ENCODE results near the gene BPNT1. TPM values are rescaled to one million over a fixed set of nuclear protein-coding genes. Genes with fewer than 3 reads are reported as not detected.
"Not testable (repeated sequence)": the region's sequence is repeated elsewhere in the genome, so short reads cannot be mapped to it uniquely, and the experiment has no call there.

BPNT1 gene
- total and polyA plus RNA-seq, 2 donors, result 23.8 to 24.4 TPM

- Histone ChIP-seq H3K4me3 (ENCODE audit: low read length in 2 of 2) (no peak overlapping the region), H3K27ac (ENCODE audit: low read depth in 1 of 2, low read length in 1 of 2) (no peak overlapping the region), H3K27me3 (ENCODE audit: control insufficient read depth in 2 of 2, insufficient read depth in 1 of 2, low read length in 1 of 2) (no peaks in the 10 kb centered on the region), H3K9me3 (ENCODE audit: control insufficient read depth in 2 of 2, insufficient read depth in 1 of 2, low read length in 1 of 2) (no peaks in the 10 kb centered on the region), H3K4me1 (ENCODE audit: control insufficient read depth in 2 of 2, insufficient read depth in 2 of 2, low read length in 2 of 2) (no peaks in the 10 kb centered on the region), H3K36me3 (ENCODE audit: control insufficient read depth in 2 of 2, insufficient read depth in 2 of 2, low read length in 1 of 2) (peaks cover 0 to 3% of the 10 kb centered on the region in 2 donors)
- no peak for DNase-seq (ENCODE audit: low read depth in 6 of 9, low spot score in 9 of 9)
These were observed 33.5 kb upstream of the BPNT1 start for GRCh38 chr1:220123066-220123465.

- Histone ChIP-seq H3K4me1 (ENCODE audit: control insufficient read depth in 2 of 2, insufficient read depth in 2 of 2, low read length in 2 of 2) (no peaks in the 10 kb centered on the region), H3K27ac (ENCODE audit: low read depth in 1 of 2, low read length in 1 of 2) (no peak overlapping the region), H3K9me3 (ENCODE audit: control insufficient read depth in 2 of 2, insufficient read depth in 1 of 2, low read length in 1 of 2) (no peaks in the 10 kb centered on the region), H3K27me3 (ENCODE audit: control insufficient read depth in 2 of 2, insufficient read depth in 1 of 2, low read length in 1 of 2) (no peaks in the 10 kb centered on the region), H3K4me3 (ENCODE audit: low read length in 2 of 2) (no peak overlapping the region), H3K36me3 (ENCODE audit: control insufficient read depth in 2 of 2, insufficient read depth in 2 of 2, low read length in 1 of 2) (peaks cover 0 to 7% of the 10 kb centered on the region in 2 donors)
- no peak for DNase-seq (ENCODE audit: low read depth in 6 of 9, low spot score in 9 of 9)
- 98% methylated on average over 8 of the region's 8 CpGs for WGBS
These were observed 32.4 kb upstream of the BPNT1 start for GRCh38 chr1:220121791-220122530.

GRCh38 chr1:220119043-220119512 lies 29.5 kb upstream of the BPNT1 start:
- Histone ChIP-seq H3K27me3 (ENCODE audit: control insufficient read depth in 2 of 2, insufficient read depth in 1 of 2, low read length in 1 of 2) (no peaks in the 10 kb centered on the region), H3K4me1 (ENCODE audit: control insufficient read depth in 2 of 2, insufficient read depth in 2 of 2, low read length in 2 of 2) (no peaks in the 10 kb centered on the region), H3K9me3 (ENCODE audit: control insufficient read depth in 2 of 2, insufficient read depth in 1 of 2, low read length in 1 of 2) (no peaks in the 10 kb centered on the region), H3K4me3 (ENCODE audit: low read length in 2 of 2) (no peak overlapping the region), H3K27ac (ENCODE audit: low read depth in 1 of 2, low read length in 1 of 2) (no peak overlapping the region), H3K36me3 (ENCODE audit: control insufficient read depth in 2 of 2, insufficient read depth in 2 of 2, low read length in 1 of 2) (peaks cover 4 to 24% of the 10 kb centered on the region in 2 donors)
- DNase-seq (ENCODE audit: low read depth in 6 of 9, low spot score in 9 of 9), result no peak
- 96% methylated on average over 6 of the region's 6 CpGs for WGBS

GRCh38 chr1:220113136-220113695 lies 23.6 kb upstream of the BPNT1 start:
- DNase-seq (ENCODE audit: low read depth in 6 of 9, low spot score in 9 of 9), result peak in 1 of 9 donors; percentile 39
- Histone ChIP-seq H3K9me3 (ENCODE audit: control insufficient read depth in 2 of 2, insufficient read depth in 1 of 2, low read length in 1 of 2) (no peaks in the 10 kb centered on the region), H3K4me3 (ENCODE audit: low read length in 2 of 2) (no peak overlapping the region), H3K27ac (ENCODE audit: low read depth in 1 of 2, low read length in 1 of 2) (no peak overlapping the region), H3K36me3 (ENCODE audit: control insufficient read depth in 2 of 2, insufficient read depth in 2 of 2, low read length in 1 of 2) (peaks cover 18 to 49% of the 10 kb centered on the region in 2 donors), H3K27me3 (ENCODE audit: control insufficient read depth in 2 of 2, insufficient read depth in 1 of 2, low read length in 1 of 2) (no peaks in the 10 kb centered on the region), H3K4me1 (ENCODE audit: control insufficient read depth in 2 of 2, insufficient read depth in 2 of 2, low read length in 2 of 2) (no peaks in the 10 kb centered on the region)
- WGBS, result 86% methylated on average over 5 of the region's 5 CpGs

- H3K27ac ChIP-seq (ENCODE audit: low read depth in 1 of 2, low read length in 1 of 2); H3K9me3 ChIP-seq (ENCODE audit: control insufficient read depth in 2 of 2, insufficient read depth in 1 of 2, low read length in 1 of 2); H3K27me3 ChIP-seq (ENCODE audit: control insufficient read depth in 2 of 2, insufficient read depth in 1 of 2, low read length in 1 of 2); DNase-seq (ENCODE audit: low read depth in 6 of 9, low spot score in 9 of 9); H3K4me3 ChIP-seq (ENCODE audit: low read length in 2 of 2); H3K4me1 ChIP-seq (ENCODE audit: control insufficient read depth in 2 of 2, insufficient read depth in 2 of 2, low read length in 2 of 2): not testable (repeated sequence)
- WGBS, result 98% methylated on average over 4 of the region's 4 CpGs
- H3K36me3 ChIP-seq (ENCODE audit: control insufficient read depth in 2 of 2, insufficient read depth in 2 of 2, low read length in 1 of 2), result peaks cover 23 to 52% of the 10 kb centered on the region in 2 donors
These were observed 23.0 kb upstream of the BPNT1 start for GRCh38 chr1:220112600-220112999.

- not testable (repeated sequence) for H3K27ac ChIP-seq (ENCODE audit: low read depth in 1 of 2, low read length in 1 of 2); H3K4me3 ChIP-seq (ENCODE audit: low read length in 2 of 2); DNase-seq (ENCODE audit: low read depth in 6 of 9, low spot score in 9 of 9); H3K27me3 ChIP-seq (ENCODE audit: control insufficient read depth in 2 of 2, insufficient read depth in 1 of 2, low read length in 1 of 2); H3K4me1 ChIP-seq (ENCODE audit: control insufficient read depth in 2 of 2, insufficient read depth in 2 of 2, low read length in 2 of 2); H3K9me3 ChIP-seq (ENCODE audit: control insufficient read depth in 2 of 2, insufficient read depth in 1 of 2, low read length in 1 of 2)
- 94% methylated on average over 6 of the region's 6 CpGs for WGBS
- H3K36me3 ChIP-seq (ENCODE audit: control insufficient read depth in 2 of 2, insufficient read depth in 2 of 2, low read length in 1 of 2), result peaks cover 19 to 54% of the 10 kb centered on the region in 2 donors
These were observed 20.9 kb upstream of the BPNT1 start for GRCh38 chr1:220110473-220110872.

GRCh38 chr1:220099826-220100225 lies 10.2 kb upstream of the BPNT1 start:
- Histone ChIP-seq H3K9me3 (ENCODE audit: control insufficient read depth in 2 of 2, insufficient read depth in 1 of 2, low read length in 1 of 2) (no peaks in the 10 kb centered on the region), H3K27me3 (ENCODE audit: control insufficient read depth in 2 of 2, insufficient read depth in 1 of 2, low read length in 1 of 2) (no peaks in the 10 kb centered on the region), H3K36me3 (ENCODE audit: control insufficient read depth in 2 of 2, insufficient read depth in 2 of 2, low read length in 1 of 2) (peaks cover 10 to 41% of the 10 kb centered on the region in 2 donors), H3K4me1 (ENCODE audit: control insufficient read depth in 2 of 2, insufficient read depth in 2 of 2, low read length in 2 of 2) (peaks cover under 1 to 6% of the 10 kb centered on the region in 2 donors), H3K4me3 (ENCODE audit: low read length in 2 of 2) (no peak overlapping the region), H3K27ac (ENCODE audit: low read depth in 1 of 2, low read length in 1 of 2) (no peak overlapping the region)
- DNase-seq (ENCODE audit: low read depth in 6 of 9, low spot score in 9 of 9), result no peak

GRCh38 chr1:220094016-220094911 lies 4.7 kb upstream of the BPNT1 start, which contains the start of gene IARS2:
Gene IARS2 (plus strand): TSS chr1:220094132. CDS start chr1:220094217, 85 bp downstream.
- peak; percentile 46 to 91 (median 76) for DNase-seq (ENCODE audit: low read depth in 6 of 9, low spot score in 9 of 9)
- Histone ChIP-seq H3K4me1 (ENCODE audit: control insufficient read depth in 2 of 2, insufficient read depth in 2 of 2, low read length in 2 of 2) (peaks cover 9 to 15% of the 10 kb centered on the region in 2 donors), H3K27ac (ENCODE audit: low read depth in 1 of 2, low read length in 1 of 2) (peak within 1 kb of the TSS; percentile 25 to 51), H3K4me3 (ENCODE audit: low read length in 2 of 2) (peak within 1 kb of the TSS; percentile 66 to 87), H3K36me3 (ENCODE audit: control insufficient read depth in 2 of 2, insufficient read depth in 2 of 2, low read length in 1 of 2) (peaks cover 0 to 7% of the 10 kb centered on the region in 2 donors), H3K9me3 (ENCODE audit: control insufficient read depth in 2 of 2, insufficient read depth in 1 of 2, low read length in 1 of 2) (no peaks in the 10 kb centered on the region), H3K27me3 (ENCODE audit: control insufficient read depth in 2 of 2, insufficient read depth in 1 of 2, low read length in 1 of 2) (no peaks in the 10 kb centered on the region)
- 3% methylated on average over 73 of the region's 73 CpGs for WGBS

Measured in thymus (tissue), 11 donors.